K562 (cell line): ENCODE measurements around the gene TDRD12. TPM values are rescaled to one million over a fixed set of nuclear protein-coding genes. Genes with fewer than 3 reads are reported as not detected.

Source experiments
- CBX5 ChIP-seq: IDR thresholded peaks from 2 replicates; pipeline ENCODE4 v1.6.1; 2014; ENCODE audit warnings: low read depth, borderline replicate concordance
- CHD7 ChIP-seq: fragments of 200-600 bp; sonication (generic); IDR thresholded peaks from one replicate; pipeline ENCODE4 v1.6.1; 2012; ENCODE audit warnings: mild to moderate bottlenecking, low read depth, low read length, inconsistent platforms
- E2F8 ChIP-seq: fragments of 450-650 bp; IDR thresholded peaks from 2 replicates; pipeline ENCODE4 v1.7.1; 2018; ENCODE audit warnings: mild to moderate bottlenecking, low read depth; ENCODE audit not compliant: partially characterized antibody
- HBP1 ChIP-seq: fragments of 450-650 bp; formaldehyde crosslinking; IDR thresholded peaks from 2 replicates; pipeline ENCODE4 v1.4.0; 2022; ENCODE audit warnings: missing genetic modification characterization
- MAX ChIP-seq: sonication (generic); formaldehyde crosslinking; IDR thresholded peaks from 2 replicates; pipeline ENCODE4 v1.9.0; 2022; ENCODE audit warnings: mild to moderate bottlenecking, missing genetic modification reagents
- PTTG1 ChIP-seq: fragments of 450-650 bp; IDR thresholded peaks from 2 replicates; pipeline ENCODE4 v1.6.1; 2016; ENCODE audit warnings: low read depth, mild to moderate bottlenecking, missing genetic modification characterization, missing compliant biosample characterization
- ZNF77 ChIP-seq: fragments of 250-450 bp; sonication (Bioruptor Pico); IDR thresholded peaks from 2 replicates; pipeline ENCODE4 v1.5.0; 2020
- polyA plus RNA-seq, 8 experiments: library from polyadenylated mRNA; depleted of rRNA in 4 of 8; stranded (reverse) in 5 of 8; unstranded in 3 of 8; fragments of >200 nt; fragmentation: Nextera tagmentation in 2 of 8; fragmentation: Illumina TruSeq in 1 of 8; extraction: Ambion mirVana in 2 of 8; extraction: Trizol in 1 of 8; gene quantifications; 2 replicates each; pipeline versions ENCODE4 v1.2.1 to v1.2.3, GENCODE V29; 2011 to 2014; ENCODE audit warnings: inconsistent platforms in 1 of 8, missing spikeins in 1 of 8
- total RNA-seq, 7 experiments: library from RNA; depleted of rRNA in 6 of 7; stranded (reverse); fragments of >200 nt in 6 of 7; fragmentation: Illumina TruSeq in 2 of 7; extraction: Trizol in 2 of 7; gene quantifications; 2 replicates each; pipeline versions ENCODE4 v1.2.1 to v1.2.3, GENCODE V29; 2011 to 2021; ENCODE audit warnings: low replicate concordance in 1 of 7

The TDRD12 gene
- total and polyA plus RNA-seq, 9 of the 15 experiments (the other 6 are each of a cell fraction or from before 2014, with no cell fraction given): 0.03 TPM; not detected in 8

GRCh38 chr19:32865326-32865725, 145.8 kb downstream of the TDRD12 start (continued):
- TF ChIP-seq HBP1 (CRISPR knock-in tag) (no peak), CBX5 (no peak), E2F8 (no peak), CHD7 (no peak), PTTG1 (no peak), MAX (CRISPR knock-in tag) (no peak), ZNF77 (CRISPR knock-in tag) (no peak)
